Activated CD4-positive, alpha-beta T cell treated with anti-CD3 and anti-CD28 coated beads for 1 hour (primary cell): ENCODE results near the gene SNAP25.

Source experiments
- DNase-seq: peaks from one replicate; pipeline ENCODE4 v3.0.0-alpha.2; 2020

SNAP25 gene

DNA sequence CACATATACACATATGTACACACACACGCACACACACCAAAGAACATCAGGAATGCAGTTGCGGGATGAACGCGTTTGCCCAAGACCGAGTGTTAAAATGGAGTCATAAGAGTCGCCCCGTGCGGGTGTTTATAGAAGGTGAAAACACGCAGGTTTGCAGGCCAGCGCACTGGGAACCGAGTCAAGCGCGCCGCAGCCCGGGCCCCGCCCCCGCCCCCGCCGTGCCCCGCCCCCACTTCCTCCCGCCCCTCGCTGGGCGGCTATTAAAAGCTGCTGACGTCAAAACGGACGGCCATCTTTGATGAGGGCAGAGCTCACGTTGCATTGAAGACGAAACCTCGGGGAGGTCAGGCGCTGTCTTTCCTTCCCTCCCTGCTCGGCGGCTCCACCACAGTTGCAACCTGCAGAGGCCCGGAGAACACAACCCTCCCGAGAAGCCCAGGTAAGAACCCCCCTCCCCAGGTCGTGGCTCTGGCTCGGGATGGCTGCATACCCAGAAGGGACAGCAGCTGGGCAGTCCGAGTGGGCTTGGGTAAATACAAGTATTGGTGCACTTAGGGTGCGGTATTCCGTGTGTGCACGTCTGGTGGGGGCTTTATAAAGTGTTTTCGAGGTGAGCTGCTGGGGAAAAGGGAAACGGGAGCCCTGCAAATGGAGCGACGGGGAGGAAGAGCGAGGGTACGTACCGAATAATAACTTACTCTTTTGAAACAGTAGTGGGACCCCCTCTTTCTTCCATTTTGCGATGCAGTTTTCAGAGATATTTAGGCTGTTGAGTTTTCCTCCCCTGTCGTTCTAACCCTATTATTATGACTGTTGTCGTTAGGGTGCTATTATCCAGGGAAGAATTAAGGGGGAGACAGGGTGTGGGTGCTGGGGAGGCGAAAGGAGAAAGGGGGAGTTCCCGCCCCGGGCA, at the start of gene SNAP25:
SNAP25 (plus strand) TSS at position 295 of the 916 bp plus-strand sequence. CDS start 56,662 bp downstream, outside the sequence.
- DNase-seq = no peak

DNA sequence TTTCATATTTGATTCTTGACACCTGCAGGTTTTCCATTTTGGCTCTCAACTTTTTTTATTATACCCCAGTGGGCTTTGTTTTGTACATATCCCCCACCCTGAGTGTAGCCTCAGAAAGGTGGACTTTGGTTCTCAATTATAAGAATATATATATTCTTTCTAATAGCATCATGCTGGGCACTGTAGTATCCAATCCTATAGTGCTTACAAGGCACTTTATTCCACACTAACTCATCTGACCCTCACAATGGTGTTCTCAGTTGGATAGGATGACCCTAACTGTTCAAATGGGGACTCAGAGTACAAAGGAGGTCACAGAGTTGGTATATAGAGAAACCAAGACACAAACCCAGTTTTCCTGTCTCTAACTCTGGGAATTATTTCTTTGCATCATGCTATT, 48.9 kb upstream of the SNAP25 start:
- DNase-seq = no peak

DNA sequence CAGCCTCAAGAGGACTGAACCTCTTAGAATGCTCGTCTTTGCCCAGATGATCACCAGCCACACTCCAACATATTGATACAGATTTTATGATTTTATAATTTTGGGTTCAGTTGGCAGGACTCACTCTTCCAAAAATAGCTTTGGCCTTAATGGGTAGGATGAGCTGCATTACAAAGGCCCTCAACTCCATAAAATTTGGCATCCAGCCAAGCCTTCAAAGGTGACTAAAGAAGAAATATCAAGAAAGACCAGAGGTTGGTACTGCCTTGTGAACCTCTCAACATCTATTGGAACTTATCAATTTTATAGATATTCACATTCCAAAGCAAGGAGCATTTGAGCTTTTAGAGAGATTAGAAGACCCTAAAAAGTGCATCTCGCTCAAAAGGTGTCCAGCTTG, 48.4 kb upstream of the SNAP25 start:
- DNase-seq = no peak

DNA sequence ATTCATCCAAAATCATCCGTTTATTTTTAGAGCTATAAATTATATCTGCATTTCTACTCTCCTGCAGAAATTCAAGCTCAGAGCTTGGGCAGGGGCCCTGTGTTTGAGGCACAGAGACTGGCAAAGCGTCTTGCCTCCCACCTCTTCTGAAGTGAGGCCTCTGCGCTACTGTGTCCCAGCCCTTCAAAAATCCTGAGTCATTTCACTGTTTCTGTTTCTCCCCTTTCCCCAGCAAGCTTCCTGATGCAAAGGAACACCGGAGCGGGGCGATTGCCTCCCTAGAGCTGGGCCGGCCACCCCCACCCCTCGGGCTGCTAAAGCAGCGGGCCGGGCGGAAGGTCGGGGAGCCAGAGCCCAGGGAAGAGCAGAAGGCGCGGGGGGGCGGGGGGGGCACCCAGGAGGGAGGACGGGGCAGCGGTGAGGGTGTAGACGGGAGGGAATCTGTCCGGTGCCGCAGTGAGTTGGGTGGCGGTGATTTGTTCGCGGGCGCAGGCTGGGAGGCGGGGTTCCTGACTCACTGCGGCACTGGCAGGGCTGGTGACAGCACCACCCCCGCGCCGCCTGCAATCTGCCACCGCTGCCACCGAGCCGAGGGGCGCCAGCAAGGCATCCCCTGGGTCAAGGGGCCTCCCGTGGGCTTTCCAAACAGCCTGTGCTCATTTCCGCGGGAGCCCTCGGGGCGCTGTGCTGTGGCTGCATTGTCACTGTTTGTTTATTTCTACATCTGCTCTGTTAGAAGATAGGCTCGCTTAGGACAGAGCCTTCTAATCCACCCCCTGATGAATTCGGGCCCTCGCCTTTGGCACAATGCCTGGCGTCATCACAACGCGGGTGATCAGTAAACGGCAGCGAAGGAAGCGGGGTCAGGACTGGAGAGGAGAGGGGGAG, 46.5 kb upstream of the SNAP25 start:
- DNase-seq = no peak

DNA sequence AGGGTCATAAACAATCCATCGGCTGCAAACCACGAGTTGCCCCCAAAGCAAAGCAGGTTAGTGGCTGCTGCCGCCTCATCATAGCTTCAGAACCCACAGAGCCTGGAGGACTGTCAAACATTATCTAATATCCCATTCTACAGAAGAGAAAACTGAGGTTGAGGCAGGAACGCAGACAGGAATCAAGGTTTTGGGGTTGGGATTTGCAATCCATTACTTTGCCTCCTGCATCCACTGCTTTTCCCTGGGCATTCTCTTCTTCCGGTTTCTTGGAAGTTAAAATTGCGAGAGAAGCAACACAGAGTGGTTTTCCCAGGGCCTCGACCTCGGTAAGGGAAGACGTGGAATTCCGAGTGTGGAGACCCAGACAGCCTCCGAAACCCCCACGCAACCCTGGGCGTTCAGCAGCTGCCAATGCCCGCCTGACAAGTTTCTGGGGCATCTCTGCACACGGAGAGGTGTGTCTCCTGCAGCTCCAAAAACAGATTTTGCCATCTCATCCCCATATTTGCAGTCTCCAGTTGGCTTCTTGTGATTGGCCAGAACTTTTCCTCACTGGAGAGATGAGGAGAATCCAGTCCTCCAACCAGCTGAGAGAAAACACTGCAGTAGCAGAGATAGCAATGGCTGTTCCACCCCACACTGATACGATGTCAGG, 45.5 kb upstream of the SNAP25 start:
- no peak for DNase-seq

DNA sequence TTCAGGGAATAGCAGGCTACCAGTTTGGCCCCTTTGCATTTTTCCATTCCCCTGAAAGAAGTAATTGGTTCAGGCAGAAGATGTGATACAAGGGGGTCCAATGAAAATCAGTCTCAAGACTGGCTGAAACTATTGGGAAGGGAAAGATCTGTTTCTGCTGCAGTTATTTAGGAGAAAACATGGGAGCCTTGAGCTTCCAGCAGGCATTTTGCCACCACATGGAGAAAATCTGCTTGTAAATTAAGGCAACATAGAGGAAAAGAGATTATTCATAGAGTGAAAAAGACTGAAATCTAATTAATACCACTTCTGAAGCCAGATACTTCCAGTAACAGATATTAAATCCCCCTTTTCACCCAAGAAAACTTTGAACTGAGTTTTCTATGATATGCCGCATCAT, 44.2 kb upstream of the SNAP25 start:
- DNase-seq = no peak

DNA sequence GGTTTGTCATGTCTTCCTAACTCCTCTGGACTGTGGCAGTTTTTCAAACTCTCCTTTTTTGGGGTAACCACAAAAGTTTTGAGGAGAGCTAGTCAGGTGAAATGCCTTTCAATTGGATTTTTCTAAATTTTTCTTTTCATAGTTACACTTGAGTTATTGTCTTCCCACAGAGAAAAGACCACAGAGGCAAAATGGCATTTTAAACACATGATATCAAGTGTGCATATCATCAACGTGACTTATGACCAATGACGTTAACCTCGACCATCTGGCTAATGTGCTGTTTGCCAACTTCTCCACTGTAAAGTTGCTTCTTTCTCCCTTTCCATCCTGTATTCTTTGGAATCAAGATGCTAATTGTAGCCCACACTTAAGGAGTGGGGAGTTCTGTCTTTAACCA, 41.3 kb upstream of the SNAP25 start:
- no peak for DNase-seq

DNA sequence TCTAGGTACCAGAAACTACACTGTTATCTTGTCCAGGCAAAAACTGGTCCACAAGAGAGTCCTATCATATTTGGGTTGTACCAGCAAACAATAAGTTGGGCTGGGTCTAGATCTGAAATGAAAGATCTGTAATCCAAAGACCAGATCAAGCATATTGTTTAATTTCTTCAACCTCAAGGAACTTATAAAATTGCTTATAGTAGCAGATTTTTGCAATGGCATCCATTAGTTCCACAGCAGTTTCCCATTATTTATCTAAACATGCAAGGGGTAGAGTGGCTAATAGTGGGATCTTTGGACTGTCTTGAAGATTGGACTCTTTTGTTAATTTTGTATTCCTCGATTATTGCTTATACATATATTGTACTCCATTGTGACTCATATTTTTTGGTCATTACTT, 40.5 kb upstream of the SNAP25 start:
- no peak for DNase-seq

DNA sequence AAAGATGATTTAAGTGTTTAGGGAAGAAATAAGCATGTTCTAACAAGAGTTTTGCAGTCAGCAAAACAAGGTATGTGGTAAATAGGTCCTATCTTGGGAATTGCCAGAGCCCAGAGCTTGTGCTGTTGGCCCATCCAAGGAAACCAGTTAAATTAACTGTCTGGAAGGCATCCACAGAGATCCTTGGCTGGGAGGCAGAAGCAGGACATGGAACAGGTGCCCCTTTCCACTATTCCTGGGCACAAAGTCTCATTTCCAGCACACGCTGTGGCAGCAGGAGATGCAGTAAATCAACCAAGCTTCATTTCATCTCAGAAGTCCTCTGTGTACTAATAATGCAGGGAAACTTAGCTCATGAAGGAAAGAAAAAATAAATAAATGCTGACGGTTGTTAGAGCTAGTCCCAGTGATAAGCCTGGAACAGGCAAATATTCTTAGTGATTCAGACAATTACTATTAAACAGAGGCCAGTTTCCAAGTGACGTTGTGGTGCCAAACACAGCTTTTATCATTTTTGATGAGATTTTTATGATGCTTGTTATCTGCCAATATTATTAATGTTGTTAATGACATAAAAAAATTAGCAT, 39.8 kb upstream of the SNAP25 start:
- no peak for DNase-seq

DNA sequence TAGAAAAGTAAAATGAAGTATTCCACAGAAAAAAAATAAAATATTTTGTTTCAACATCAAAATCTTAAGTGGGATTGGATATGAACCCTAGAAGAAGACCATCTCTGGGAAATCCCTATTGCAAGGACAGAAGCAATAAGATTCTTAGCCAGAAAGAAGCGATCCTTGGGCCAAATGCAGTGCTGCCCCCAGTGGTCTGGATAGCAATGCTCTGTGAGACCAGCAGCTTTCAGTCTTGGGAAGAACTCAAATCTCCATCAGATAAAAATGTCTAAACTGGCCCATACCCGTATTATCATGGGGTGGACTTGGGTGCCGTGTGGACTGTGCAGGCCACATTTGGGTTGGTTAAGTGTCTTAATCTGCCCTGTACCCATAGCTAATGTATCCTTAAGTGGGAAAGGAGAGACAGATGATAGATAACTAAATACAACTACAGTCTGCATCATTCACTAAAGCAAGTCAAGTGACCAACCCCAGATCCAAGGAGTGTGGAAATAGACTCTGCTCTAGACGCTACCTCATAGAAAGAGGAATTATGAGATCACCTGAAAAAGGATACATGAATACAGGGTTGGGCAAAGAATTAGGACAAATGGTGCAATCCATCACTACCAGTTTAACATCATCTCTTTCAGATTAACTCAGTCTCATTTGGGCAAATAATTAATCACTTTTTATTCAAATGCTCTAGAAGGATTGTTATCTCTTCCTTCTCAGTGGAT, 38.9 kb upstream of the SNAP25 start:
- DNase-seq = no peak

DNA sequence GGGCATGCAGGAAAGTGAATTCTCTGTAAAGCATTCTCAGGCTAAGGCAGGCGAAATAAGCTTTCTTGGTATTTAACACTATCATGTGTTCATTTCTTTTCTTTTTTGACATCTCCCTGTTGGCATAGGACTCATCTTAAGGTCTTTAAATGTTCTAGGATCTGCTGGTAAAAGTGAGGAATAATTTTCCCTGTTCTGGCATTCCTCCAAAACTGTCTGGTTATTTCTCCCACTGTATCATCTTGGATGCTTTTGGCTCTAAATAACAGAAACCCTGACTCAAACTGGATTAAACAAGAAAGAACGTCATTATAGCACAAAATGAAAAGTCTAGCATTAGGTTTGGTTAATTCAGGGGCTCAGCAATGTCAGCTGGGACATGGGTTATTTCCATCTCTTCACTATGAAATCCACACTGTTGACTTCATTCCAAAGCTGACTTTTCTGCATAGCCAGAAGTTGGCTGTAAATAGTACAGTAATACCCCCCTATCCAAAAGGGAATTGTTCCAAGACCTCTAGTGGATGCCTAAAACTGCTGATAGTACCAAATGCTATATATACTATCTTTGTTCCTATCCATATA, 37.9 kb upstream of the SNAP25 start:
- DNase-seq = no peak

DNA sequence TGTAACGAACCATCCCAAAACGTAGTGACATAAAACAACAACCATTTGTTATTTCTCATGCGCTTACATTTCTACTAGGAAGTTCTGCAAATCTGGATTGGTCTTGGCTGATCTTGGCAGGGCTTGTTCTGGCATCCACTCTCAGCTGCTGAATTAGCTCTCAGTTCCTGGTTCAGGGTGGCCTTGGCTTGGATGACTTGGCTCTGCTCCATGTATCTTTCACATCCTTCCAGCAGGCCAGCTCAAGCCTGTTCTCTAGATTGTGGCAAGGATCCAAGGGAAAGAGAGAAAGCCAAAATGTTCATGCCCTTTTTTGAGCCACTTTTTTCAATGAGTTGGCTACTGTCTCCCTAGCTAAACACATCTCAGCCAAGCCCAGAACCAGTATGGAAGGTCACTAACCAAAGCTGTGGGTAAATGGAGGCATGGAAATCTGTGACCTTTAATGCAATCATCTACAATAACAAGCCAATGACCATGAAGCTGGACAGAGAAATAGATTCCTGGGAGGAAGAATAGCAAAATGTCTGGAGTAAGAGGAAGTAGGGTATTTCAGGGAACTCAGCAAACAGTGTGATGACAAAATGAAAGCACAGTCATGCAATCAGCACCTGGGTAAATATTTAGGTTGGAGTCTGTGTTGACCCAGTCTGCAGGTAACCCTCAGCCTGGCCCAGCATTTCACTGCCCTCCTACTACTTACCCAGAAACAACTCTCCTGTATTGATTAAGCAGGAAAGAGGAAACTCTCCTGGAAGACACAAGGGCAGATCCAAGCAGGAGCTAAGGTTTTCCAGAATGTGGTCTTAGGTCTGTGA, 32.7 kb upstream of the SNAP25 start:
- no peak for DNase-seq

DNA sequence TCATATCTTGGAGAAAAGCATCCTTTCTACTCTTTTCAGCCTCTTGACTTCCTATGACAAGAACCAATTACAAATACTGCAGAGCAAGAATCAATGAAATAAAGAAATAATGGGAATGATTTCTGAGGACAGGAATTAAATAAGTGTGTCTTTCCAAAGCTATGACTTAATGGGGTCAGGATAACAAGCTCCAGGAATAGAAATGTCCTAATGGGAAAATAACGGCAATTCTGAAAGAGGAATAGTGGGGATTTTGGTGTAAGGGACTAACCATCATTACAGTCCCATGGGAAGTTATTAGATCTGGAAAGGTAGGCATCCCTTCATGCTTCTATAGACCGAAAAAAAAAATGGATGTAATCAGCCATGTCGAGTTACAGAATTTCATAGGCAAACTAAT, 28.2 kb upstream of the SNAP25 start:
- no peak for DNase-seq

DNA sequence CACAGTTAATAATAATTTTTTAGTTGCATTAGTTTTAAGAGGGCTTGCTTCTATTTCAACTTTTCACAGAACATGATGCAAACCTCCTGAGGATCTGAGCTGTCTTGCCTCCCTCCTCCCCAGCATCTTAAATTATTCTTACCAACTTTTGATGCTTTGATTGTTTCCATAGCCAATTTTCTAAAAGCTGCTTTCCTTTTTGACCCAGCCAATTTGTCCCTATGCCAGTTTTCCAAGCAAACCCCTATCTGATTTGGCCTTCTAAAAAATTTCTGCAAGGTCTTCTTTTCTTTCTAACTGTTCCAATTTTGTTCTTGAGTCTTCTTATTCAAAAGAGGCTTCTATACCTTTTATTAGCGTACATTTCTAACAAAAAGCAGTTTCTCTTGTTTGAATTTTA, 26.5 kb upstream of the SNAP25 start:
- DNase-seq = no peak

DNA sequence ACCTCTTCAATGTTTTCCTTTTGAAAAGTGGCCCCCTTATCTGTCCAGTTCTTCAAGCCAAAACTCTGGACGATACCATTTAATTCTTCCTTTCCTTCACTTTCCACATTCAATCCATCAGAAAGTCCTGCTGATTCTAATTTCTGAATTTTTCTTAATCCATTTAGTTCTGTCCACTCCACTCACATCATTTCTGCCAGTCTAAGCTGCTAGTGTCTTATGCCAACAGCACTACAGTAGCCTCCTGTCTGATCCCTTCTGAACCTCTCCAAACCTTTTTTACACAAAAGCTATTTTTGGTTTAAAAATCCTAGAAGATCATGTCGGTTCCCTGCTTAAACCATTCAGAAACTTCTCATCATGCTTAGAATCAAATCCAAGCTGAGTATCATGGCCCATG, 24.5 kb upstream of the SNAP25 start:
- DNase-seq = no peak

DNA sequence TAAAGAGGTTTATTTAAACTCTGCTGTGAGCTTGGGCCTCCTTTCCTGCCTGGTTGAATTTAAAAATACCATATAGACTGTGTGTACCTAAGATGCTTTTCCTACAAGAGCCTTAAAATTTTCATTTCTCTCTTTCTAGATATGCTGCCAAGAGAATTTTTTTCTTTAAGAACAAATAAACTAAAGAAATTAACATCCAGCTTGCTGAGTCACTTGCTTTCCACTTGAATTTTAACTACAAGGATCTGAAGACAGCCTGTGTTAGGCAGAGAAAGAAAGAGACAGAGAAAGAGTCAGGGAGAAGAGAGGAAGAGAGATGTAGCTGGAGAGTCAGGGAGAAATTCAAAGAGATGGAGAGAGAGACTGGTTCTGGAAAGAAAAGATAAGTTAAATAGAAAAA, 18.3 kb upstream of the SNAP25 start:
- no peak for DNase-seq

DNA sequence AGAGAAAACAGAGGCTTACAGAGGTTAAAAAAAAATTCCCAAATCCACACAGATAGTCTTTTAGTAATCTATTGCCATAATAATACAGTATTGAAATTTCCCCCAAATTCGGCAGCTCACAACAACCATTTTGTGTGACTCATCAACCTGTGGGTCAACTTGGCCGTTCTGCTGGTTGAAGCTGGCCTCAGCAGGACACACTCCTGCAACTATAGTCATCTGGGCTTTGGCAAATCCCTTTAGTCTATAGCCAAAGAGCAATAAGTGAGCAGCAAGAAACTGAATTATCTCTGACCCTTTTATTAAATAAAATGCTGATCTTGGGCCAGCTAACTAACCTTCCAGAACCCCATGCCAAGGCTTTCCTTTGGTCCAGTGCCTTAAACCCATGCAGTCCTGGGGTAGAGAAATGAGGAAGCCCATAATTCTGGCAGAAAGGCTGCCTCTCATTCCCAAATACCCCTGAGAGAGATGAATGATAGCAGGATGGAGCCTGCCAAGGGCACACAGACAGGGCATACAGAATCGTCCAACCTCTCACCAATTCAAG, 17.2 kb upstream of the SNAP25 start:
- no peak for DNase-seq

DNA sequence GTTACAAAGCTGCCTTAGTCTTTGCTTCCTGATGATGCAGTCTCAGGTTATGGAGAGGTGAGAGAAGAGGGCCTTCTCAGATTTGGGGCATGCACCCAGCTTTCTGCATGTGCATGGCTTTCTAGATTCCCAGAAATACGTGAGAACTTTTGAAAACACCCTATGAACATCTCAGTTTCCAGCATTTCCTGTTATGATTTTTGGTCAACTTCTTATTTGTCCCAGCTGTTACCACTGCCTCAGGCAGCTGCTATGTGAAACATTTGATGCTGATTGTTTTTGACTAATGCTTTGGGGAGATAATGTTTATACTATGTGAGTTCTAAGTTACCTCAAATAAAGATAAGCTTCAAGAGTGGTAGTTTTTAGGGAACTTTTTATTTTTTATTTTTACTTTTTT, 9.5 kb upstream of the SNAP25 start:
- DNase-seq = no peak

DNA sequence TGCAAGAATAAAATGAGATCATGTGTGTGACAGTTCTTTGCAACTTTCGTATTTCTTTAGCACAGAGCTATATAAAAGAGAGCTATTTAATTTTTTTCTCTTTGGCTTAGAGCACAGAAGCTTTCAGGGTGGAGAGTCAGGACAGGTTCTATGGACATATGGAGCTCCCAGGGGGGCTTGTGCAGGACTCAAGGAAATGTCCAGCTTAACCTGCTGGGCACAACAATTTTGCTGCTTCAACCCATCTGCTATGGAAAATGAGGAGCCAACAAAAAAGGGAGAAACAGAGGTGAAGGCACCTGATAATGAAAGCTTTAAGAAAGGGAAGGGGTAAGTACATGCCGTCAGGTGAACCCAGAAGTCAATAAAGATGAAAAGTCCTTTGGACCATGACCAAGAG, 5.1 kb upstream of the SNAP25 start:
- no peak for DNase-seq

DNA sequence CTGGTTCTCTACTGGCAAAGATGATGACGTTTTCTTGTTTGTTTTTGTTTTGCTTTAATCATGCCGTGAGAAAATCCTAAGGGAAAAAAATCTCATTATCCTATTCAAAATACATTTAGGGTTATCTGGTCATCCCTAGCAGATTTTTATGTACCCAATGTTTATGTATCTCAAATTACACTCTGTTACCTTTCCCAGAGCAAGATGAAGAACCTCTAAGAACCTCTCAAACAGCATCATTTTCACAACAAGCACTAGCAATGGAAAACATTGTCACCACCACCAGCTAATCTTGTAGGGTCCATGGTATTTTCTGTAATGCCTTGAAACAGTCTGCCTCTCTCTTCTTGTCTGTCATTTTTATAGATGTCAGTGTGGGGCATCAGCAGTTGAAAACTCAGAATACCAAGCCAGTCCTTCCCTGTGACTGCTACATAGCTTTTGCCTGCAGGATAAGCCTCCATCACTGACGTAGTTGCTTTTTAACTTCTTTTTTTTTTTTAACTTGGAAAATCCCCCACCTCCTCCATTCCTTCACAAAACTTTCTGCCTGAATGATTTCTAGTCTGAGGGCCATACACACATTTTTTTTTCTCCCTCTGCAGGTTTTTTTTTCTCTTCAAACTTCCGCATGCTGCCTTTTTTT, 2.4 kb upstream of the SNAP25 start:
- DNase-seq = no peak
